Stimulated activated memory B cell treated with anti-CD40 and anti-IgM and Interleukin-4, amounts not matched to agents 10 μg/mL and 1 μg/mL and 100 μg/mL, for 72 hours (primary cell): Measurements from ENCODE around the gene BCL10.

Experiments used
- ATAC-seq: fragments of 150-1000 bp; cut with Tn5 transposase; 2 replicates; pipeline ENCODE4 v1.10.0; 2021
- H3K27ac Mint-ChIP-seq: one replicate; pipeline ENCODE4 v1.8.0; 2022; ENCODE audit warnings: mild to moderate bottlenecking, mixed read lengths
- H3K27me3 Mint-ChIP-seq: one replicate; pipeline ENCODE4 v1.8.0; 2022; ENCODE audit warnings: mixed read lengths
- H3K36me3 Mint-ChIP-seq: one replicate; pipeline ENCODE4 v1.8.0; 2022; ENCODE audit warnings: mixed read lengths
- H3K4me1 Mint-ChIP-seq: one replicate; pipeline ENCODE4 v1.8.0; 2022; ENCODE audit warnings: mixed read lengths
- H3K4me3 Mint-ChIP-seq: one replicate; pipeline ENCODE4 v1.8.0; 2022; ENCODE audit warnings: mild to moderate bottlenecking, moderate library complexity, mixed read lengths
- H3K9me3 Mint-ChIP-seq: one replicate; pipeline ENCODE4 v1.8.0; 2022; ENCODE audit warnings: mixed read lengths

BCL10 gene

GRCh38 chr1:85224734-85225623 lies 51.5 kb downstream of the BCL10 start:
- no peak for ATAC-seq
- H3K4me3 Mint-ChIP-seq, result no peak overlapping the region

GRCh38 chr1:85224295-85224694 lies 52.1 kb downstream of the BCL10 start:
- no peaks in the 10 kb centered on the region for H3K36me3 Mint-ChIP-seq
- H3K4me3 Mint-ChIP-seq, result no peak overlapping the region
- no peak for ATAC-seq
- no peaks in the 10 kb centered on the region for H3K9me3 Mint-ChIP-seq
- peaks cover 9% of the 10 kb centered on the region for H3K27me3 Mint-ChIP-seq
- no peak overlapping the region for H3K27ac Mint-ChIP-seq
- no peaks in the 10 kb centered on the region for H3K4me1 Mint-ChIP-seq

More at GRCh38 chr1:85224734-85225623, 51.5 kb downstream of the BCL10 start:
- Mint-ChIP-seq H3K36me3 (no peaks in the 10 kb centered on the region), H3K27me3 (peaks cover 9% of the 10 kb centered on the region), H3K27ac (no peak overlapping the region), H3K4me1 (no peaks in the 10 kb centered on the region), H3K9me3 (no peaks in the 10 kb centered on the region)

- no peak overlapping the region for H3K4me3 Mint-ChIP-seq
- peaks cover 9% of the 10 kb centered on the region for H3K27me3 Mint-ChIP-seq
- H3K4me1 Mint-ChIP-seq, result no peaks in the 10 kb centered on the region
- H3K9me3 Mint-ChIP-seq, result no peaks in the 10 kb centered on the region
- no peak for ATAC-seq
- H3K27ac Mint-ChIP-seq, result no peak overlapping the region
- no peaks in the 10 kb centered on the region for H3K36me3 Mint-ChIP-seq
These were observed 53.1 kb downstream of the BCL10 start for GRCh38 chr1:85223334-85223733.

GRCh38 chr1:85220756-85221201 lies 55.7 kb downstream of the BCL10 start:
- Mint-ChIP-seq H3K4me1 (no peaks in the 10 kb centered on the region), H3K27me3 (peaks cover 28% of the 10 kb centered on the region), H3K4me3 (no peak overlapping the region), H3K36me3 (no peaks in the 10 kb centered on the region), H3K9me3 (no peaks in the 10 kb centered on the region), H3K27ac (no peak overlapping the region)
- no peak for ATAC-seq

- no peak for ATAC-seq
- no peaks in the 10 kb centered on the region for H3K4me1 Mint-ChIP-seq
- H3K9me3 Mint-ChIP-seq, result no peaks in the 10 kb centered on the region
- H3K4me3 Mint-ChIP-seq, result no peak overlapping the region
- no peaks in the 10 kb centered on the region for H3K36me3 Mint-ChIP-seq
- peaks cover 35% of the 10 kb centered on the region for H3K27me3 Mint-ChIP-seq
- no peak overlapping the region for H3K27ac Mint-ChIP-seq
These were observed 56.4 kb downstream of the BCL10 start for GRCh38 chr1:85219853-85220610.

GRCh38 chr1:85216697-85217096 lies 59.7 kb downstream of the BCL10 start:
- H3K4me1 Mint-ChIP-seq, result no peaks in the 10 kb centered on the region
- no peaks in the 10 kb centered on the region for H3K36me3 Mint-ChIP-seq
- ATAC-seq, result no peak
- H3K27ac Mint-ChIP-seq, result no peak overlapping the region
- peaks cover 35% of the 10 kb centered on the region for H3K27me3 Mint-ChIP-seq
- H3K9me3 Mint-ChIP-seq, result no peaks in the 10 kb centered on the region
- H3K4me3 Mint-ChIP-seq, result no peak overlapping the region
